Endometrial microvascular endothelial cells (primary cell): ENCODE results near the gene PPM1J. TPM values are rescaled to one million over a fixed set of nuclear protein-coding genes. Genes with fewer than 3 reads are reported as not detected.
"Not testable (repeated sequence)": the region's sequence is repeated elsewhere in the genome, so short reads cannot be mapped to it uniquely, and the experiment has no call there.

ENCODE experiments used
- in situ Hi-C: cut with HindIII; loops from 2 replicates; pipeline ENCODE4 v1.10.0; 2017; ENCODE audit warnings: low sequenced_read_pairs, low pct_unique_long_range_greater_than_20kb; ENCODE audit errors: inconsistent ontology term
- total RNA-seq: library from RNA; depleted of rRNA; stranded (reverse); fragments of >200 nt; gene quantifications from one replicate; pipeline ENCODE4 v1.2.3, GENCODE V29; 2015; ENCODE audit errors: inconsistent ontology term

Gene PPM1J
- total RNA-seq, 1 donor from 2014 or later, result 2.0 TPM

DNA sequence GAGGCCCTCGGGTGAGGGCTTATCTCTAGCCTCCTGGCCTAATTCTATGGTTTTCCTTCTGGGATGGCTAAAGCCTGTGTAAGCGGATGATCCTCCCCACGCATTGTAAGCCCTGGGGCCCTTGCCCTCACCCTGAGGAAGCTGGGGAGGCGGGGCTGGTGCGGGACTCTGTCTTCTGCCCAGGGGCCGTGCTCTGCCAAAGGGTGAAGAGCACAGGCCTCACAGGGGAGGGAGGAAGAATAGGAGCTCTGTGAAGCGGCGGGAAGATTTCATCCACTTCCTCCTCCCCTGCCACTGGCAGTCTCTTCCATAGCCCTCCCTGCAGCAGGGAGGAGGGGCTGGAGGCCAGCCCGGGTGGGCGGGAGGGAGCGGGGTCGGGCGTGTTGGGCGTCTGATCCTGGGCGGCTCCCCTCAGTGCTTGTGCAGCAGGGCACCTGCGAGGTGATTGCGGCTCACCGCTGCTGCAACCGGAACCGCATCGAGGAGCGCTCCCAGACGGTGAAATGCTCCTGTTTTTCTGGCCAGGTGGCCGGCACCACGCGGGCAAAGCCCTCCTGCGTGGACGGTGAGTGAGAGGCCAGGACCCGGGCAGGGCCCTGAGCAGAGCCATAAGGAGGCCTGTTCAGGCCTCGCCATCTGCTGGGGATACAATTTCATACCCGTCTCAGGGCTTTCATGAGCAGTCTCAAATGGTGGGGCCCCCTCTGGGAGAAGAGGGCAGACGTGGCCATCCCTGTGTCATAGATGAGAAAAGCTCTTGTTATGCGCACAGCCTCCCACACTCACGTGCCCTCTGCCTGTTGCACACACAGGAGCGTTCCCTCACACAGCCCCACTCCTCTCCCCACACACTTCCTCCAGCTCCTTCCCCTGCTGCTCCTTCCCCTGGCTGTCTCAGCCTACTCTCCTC, 7.7 kb upstream of the PPM1J start:
- in situ Hi-C loops, result no loop called here

DNA sequence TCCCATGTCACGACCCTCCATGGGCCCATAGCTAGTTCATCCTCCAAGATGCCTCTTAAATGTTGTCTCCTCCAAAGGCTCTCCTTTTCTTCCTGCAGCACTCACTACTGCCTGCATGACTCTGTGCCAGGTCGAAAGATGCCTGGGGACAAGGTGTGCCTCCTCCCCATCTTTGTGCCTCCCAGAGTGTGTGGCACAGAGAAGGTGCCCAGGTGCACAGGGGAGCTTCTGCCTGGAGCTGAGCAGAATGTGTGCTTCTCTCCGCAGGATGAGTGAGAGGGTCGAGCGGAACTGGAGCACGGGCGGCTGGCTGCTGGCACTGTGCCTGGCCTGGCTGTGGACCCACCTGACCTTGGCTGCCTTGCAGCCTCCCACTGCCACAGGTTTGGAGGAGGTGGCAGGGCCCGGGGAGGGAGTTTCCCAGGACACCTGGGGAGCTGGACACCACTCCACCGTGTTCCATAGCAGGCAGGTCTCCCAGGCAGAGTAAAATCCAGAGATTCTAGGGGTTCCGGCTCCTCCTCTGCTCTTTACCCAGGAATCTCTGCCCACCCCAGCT, 6.9 kb upstream of the PPM1J start:
- in situ Hi-C loops, result no loop called here

DNA sequence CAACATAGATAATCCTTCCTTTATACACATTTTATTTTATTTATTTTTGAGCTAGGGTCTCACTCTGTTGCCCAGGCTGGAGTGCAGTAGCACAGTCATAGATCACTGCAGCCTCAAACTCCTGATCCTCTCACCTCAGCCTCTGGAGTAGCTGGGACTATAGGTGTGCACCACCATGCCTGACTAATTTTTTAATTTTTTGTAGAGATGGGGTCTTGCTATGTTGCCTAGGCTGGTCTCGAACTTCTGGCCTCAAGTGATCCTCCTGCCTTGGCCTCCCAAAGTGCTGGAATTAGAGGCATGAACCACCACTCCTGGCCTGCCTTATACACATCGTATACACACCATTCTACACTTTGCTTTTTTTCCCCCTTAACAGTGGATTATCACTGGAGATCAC, 6.2 kb upstream of the PPM1J start:
- in situ Hi-C loops, result not testable (repeated sequence)

DNA sequence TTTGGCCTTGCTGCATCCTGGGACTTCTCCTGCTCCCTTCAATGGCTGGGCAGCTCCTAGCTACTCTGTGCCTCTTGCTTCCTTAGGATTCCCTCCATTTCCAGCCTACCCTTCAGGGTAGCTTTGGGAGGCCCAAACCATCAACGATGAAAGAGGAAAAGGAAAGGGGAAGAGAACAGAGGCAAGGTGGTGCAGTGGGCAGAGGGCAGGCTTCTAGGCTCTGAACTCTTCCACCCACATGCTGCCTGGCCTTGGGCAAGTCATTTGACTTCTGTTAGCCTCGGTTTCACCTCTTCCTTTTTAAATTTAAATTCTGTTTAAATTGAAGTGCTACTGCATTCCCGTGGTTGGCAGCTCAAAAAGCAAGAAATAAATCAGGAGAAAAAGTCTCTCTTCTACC, 5.7 kb upstream of the PPM1J start:
- in situ Hi-C loops, result no loop called here

DNA sequence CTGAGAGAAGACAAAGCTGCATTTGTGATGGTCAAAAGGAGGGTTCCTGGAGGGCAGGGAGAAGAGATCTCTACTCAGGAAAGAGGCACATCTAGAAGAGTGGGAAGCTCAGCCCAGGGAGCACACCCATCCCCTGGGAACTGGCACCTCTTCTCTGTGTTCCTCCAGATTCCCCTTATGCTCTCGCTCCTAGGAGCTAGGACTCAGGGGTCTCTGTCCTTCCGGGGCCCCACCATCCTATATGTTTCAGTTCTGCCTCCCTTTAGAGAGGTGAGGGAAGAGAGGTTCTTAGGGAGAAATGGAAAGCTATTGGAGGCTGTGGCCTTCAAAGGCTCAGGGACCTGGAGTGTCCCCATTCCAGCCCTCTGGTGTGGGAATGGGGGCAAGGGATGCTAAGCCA, 4.6 kb upstream of the PPM1J start:
- in situ Hi-C loops, result loop anchor here (10.0 kb wide), 2 partner anchors 155 to 325 kb away; no protein-coding TSS in a partner anchor

DNA sequence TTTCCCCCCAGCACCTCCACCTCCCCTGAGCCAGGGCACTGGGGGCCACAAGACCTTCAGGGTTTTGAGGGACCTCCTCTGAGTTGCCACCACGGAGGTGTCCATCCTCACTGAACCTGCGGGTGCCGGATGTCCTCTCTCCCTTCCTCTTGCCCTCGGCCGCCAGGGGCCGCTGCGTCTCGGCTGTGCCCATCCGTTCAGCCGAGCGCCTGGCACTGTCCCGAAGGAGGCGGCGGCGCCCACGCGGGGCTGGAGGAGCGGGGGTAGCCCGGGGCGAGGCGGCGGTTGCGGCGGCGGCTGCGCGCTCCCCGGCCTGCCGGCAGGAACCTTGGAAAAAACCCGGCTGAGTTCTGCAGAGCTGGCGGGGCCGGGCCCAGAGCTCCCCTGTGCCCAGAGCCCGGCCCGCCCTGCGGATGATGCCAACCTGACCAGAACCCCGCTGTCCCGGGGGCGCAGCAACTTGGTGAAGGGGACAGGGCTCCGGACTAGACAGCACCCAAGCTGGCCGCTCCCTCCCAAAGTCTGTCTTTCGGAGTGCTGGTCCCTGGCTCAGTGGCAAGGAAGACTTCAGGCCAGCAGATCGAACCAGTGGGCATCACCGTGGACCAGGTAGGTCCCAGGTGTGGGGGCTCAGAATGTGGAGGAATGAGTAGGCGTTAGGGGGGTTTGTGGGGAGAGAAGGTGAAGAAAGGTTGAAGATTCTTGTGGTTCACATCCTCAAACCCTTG, 3.7 kb upstream of the PPM1J start:
- in situ Hi-C loops, result loop anchor here (10.0 kb wide), 2 partner anchors 156 to 326 kb away; no protein-coding TSS in a partner anchor

DNA sequence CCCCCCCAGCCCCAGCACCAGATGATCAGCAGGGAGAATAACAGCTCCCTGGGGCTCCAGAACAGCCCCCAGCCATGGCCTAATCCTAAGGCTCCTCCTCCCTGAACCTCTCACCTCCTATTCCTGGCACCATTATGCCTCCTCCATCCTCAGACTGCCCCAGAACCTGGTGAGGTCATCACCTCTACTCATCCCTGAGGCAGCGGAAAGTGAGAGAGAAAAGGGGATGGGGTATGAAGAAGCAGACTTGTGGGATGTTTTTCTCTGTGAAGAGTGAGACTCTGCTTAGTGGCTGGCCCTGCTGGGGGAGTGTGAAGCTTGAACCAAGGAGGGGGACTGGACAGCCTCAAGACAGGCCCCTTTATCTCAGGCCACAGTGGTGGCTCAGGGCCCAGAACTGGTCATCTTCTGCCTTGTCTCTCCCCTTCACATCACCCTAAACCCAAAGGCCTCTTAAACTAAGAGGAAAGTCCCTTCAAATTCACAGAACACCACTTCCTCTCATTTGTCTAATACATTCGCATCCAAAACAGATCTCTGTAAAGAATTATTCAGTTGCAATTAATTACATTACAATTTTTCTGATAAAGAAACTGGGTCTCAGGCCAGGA, 2.2 kb upstream of the PPM1J start:
- in situ Hi-C loops, result loop anchor here (10.0 kb wide), 2 partner anchors 157 to 327 kb away; no protein-coding TSS in a partner anchor

DNA sequence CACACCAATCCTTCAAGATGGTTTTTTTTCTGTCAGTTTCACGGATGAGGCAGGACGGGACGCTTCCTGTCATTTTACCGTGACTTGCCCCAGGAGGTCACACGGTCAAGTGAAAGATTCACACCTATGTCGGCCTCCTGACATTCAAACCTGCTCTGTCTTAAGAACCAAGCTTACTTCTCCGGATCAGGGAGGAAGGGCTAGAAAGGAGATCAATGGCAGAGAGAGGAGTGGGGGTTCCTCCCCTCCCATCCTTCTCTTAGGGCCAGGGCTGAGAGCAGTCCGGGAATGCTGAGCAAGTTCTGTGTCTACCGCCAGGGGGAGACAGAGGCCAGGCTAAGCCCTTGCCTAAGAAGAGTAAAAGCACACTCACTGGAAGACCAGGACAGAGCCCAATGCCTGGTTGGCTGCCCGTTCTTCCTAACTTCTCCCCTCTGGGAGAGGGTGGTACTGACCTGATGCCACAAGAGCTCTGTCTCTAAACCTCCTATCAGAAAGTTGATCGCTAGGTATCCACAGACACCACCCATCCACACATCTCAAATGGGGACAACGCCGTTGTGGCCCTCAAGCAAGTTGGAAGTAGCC, 1.1 kb upstream of the PPM1J start:
- in situ Hi-C loops, result loop anchor here (10.0 kb wide), 2 partner anchors 159 to 329 kb away; no protein-coding TSS in a partner anchor

DNA sequence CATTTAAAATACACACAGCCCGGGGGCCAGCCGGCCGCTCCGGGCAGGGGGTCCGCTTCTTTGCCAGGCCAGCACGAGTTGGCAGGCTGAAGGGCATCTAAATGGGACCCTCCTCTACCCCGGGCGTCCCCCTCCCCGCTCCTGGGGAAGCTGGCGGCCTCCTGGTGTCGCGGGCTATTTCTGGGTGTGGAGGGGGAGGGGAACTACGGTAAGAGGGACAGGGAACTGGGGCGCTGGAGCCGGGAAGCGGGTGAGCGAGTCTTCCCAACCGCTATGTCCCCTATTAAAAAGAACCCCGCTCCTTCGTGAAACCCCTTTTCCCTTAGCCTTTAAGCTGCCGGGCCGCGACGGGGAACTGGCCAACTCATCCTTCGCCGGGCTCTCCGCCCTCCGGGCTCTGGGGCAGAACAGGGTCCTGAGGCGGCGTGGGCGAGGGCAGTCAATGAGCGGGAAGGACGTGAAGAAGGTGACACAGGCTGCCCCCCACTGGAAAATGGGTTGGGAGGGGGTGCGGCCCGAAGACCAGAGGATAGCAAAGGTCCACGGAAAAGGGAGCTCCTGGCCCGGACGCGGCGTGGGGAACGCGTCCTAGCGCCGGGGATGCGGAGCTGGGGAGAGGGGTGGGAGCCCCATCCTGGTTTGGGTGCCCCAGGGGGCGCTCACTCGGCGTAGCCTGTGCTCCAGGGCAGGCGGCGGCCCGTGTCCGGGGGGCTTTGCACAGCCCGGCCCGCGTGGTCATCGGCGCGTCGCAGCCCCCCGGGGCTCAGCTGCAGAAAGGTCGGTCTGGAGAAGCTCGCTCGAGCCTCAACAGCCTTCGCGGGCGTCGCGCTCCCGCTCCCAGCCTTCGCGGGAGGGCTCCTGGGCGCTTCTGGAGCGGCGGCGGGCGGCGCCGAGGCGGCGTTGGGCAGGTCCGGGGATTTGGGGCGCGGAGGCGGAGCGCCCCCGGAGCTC, 544 bp downstream of the PPM1J start:
- in situ Hi-C loops, result loop anchor here (10.0 kb wide), 2 partner anchors 160 to 330 kb away; no protein-coding TSS in a partner anchor

DNA sequence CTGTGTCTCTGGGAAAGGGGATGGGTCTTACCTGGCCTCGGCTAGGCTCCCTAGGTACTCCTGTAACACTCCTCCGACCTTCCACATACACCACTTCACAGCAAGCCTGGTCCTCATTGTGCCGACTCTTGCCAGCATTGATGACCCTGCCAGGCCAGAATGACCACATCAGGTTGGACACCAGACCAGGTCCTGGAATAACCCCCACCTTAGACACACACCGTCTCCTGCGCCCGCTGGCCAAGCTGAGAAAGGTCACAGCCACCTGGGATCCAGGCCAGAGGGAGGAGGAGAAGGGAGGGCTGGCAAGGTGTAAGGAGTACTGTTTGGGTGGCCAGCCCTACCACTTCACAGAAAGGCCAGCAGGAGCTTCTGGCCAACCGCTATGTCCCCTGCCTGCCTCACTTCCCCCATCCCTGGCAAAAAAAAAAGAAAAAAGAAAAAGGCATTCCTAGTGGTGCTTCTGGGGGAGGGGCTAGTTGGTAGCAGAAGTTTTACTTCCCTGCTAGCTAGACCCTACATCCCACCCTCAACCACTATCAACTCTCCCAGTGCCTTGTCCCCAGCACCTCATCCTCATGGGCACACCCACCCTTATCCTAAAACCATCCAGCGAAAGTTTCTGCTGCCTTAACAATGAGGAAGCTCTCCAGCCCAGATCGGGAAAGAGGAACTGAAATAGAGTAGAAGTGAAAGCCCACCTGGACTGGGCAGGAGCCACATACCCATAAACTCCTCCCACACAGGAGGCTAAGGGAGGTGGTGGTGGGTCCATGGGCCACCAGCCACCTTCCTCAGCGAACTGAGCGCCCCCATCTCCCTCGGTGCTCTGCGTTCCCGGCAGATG, 1.4 kb downstream of the PPM1J start:
- in situ Hi-C loops, result loop anchor here (10.0 kb wide), 2 partner anchors 161 to 331 kb away; no protein-coding TSS in a partner anchor

DNA sequence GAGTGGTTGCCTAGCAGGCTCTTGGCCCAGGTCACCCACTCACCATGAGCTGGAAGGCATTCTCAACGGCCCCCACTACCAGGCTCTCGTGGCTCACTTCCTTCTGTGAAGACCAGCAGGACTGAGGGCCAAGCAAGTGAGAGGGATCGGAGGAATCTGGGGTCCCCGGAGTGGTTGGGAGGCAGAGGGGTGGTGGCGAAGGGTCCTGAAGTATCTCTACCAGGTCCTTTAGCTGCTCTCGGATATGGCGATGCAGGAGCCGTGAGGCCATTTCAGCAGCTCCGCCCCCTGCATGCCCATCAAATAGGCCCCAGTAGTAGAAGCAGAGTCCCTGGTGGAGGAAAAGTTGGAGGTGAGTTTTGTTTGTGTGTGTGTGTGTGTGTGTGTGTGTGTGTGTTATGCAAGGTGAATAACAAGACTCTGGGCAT, 2.4 kb downstream of the PPM1J start:
- in situ Hi-C loops, result loop anchor here (10.0 kb wide), 2 partner anchors 162 to 332 kb away; no protein-coding TSS in a partner anchor

DNA sequence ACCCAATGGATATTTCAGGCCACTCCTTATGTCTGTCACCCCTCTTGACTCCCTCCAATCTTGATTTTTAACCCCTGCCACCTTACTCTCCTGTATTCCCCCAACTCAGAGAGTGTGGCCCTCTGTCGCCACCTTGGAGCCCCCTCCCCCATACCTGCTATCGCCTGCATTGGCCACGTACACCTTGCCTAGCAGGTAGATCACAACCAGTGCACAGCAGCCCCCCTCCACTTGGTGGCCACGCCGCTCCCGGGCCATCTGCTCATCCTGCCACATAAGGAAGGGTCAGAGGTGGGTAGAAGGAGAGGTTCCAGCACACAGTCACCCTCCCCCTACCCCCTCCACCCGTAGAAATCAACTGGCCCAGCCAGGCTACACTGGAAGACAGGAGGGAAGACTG, 2.9 kb downstream of the PPM1J start:
- in situ Hi-C loops, result loop anchor here (10.0 kb wide), 2 partner anchors 163 to 333 kb away; no protein-coding TSS in a partner anchor

DNA sequence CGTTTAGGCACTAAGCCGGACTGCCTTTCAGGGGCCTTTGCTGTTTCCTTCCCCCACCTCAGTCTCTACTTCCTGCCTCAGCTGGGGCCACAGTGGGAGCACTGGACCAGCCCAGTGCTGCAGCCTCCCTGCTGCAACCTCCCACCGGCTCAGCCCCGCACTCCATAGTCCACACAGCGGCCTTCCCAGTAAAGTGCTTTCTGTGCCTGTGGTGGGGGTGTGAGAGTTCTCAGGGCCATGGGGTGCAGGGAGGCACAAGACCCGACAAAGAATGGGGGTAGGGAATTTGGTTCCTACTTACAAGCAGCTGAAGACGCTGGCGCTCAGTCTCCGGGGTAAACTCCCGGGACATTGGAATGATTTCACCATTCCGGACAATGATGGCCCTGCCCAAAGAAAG, 3.5 kb downstream of the PPM1J start:
- in situ Hi-C loops, result loop anchor here (10.0 kb wide), 2 partner anchors 163 to 333 kb away; no protein-coding TSS in a partner anchor

DNA sequence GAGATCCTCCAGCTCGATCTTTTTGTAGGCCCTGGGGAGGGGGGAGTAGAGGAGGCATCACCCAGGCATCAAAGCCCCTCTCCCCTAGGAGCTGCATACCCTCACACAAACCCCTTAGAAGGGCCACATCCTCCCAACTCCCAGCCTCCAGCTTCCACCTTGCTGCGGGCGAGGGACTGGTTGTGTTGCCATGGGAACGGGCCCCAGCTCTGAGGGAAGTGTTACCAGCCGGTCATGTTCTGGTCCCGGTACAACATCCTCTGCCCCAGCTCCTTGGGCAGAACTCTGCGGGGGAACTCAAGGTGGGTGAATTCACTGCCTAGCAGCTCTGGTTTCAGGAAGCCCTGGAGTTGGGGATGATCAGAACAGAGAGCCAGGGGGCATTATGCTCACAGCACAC, 4.1 kb downstream of the PPM1J start:
- in situ Hi-C loops, result loop anchor here (10.0 kb wide), 2 partner anchors 164 to 334 kb away; no protein-coding TSS in a partner anchor

DNA sequence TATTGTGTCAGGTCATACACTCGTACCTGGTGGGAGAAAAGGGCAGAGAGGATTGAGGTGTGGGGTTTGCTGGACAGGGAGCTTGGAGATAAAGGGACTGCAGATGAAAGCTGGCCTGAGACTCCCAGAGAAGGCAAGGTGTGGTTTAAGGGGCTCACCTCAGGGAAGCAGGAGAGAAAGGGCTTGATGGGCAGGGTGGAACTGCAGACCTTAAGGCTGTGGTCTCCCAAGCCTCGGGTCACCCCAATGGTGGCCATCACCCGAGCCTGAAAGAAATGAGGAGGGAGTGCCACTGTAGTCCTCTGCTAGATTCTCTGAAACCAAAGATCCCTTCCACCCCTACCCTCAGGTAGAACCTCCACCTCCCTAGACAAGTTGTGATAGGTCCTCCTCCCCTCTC, 4.5 kb downstream of the PPM1J start:
- in situ Hi-C loops, result loop anchor here (10.0 kb wide), 2 partner anchors 164 to 334 kb away; no protein-coding TSS in a partner anchor

DNA sequence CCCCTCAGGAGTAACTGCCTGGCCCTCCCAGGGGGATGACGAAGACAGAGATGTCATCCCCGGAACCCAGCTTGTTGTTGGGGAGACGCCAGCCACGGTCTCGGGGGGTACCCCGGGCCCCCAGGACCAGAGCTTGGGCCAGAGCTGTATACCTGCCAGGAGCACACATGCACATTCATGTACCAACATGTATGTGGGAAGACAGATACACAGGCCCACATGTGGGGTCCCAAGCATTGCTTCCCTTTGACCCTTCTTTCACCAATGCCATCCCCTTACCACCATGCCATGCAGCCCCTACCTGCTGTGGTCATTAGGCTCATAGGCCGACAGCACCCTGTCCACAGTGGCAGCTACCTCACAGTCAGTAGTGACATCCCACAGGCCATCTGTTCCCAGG, 5.0 kb downstream of the PPM1J start:
- in situ Hi-C loops, result loop anchor here (10.0 kb wide), 2 partner anchors 165 to 335 kb away; no protein-coding TSS in a partner anchor
